SJSA1 (cell line): Measurements from ENCODE around the gene MLIP. TPM values are rescaled to one million over a fixed set of nuclear protein-coding genes. Genes with fewer than 3 reads are reported as not detected.
"Not testable (repeated sequence)": the region's sequence is repeated elsewhere in the genome, so short reads cannot be mapped to it uniquely, and the experiment has no call there.

ENCODE experiments used
- DNase-seq, 2 experiments: peaks; one replicate each; pipeline ENCODE4 v3.0.0-alpha.2; 2015 to 2020; ENCODE audit warnings: low spot score in 2 of 2, low read depth in 1 of 2
- H3K27ac ChIP-seq: fragments of 250-450 bp; sonication (Bioruptor Pico); 2 replicates; pipeline ENCODE4 v1.5.1; 2020; ENCODE audit warnings: mild to moderate bottlenecking, moderate library complexity
- H3K27me3 ChIP-seq: fragments of 250-450 bp; sonication (Bioruptor Pico); replicated peaks from 2 replicates; pipeline ENCODE4 v1.5.1; 2020; ENCODE audit warnings: mild to moderate bottlenecking, moderate library complexity
- H3K36me3 ChIP-seq: fragments of 250-450 bp; sonication (Bioruptor Pico); 2 replicates; pipeline ENCODE4 v1.5.1; 2020; ENCODE audit warnings: mild to moderate bottlenecking
- H3K4me1 ChIP-seq: fragments of 250-450 bp; sonication (Bioruptor Pico); replicated peaks from 2 replicates; pipeline ENCODE4 v1.6.1; 2021; ENCODE audit warnings: mild to moderate bottlenecking
- H3K4me3 ChIP-seq: fragments of 250-450 bp; sonication (Bioruptor Pico); 2 replicates; pipeline ENCODE4 v1.5.1; 2020; ENCODE audit warnings: mild to moderate bottlenecking
- H3K9me3 ChIP-seq: fragments of 250-450 bp; sonication (Bioruptor Pico); replicated peaks from 2 replicates; pipeline ENCODE4 v1.5.1; 2020; ENCODE audit warnings: mild to moderate bottlenecking
- total RNA-seq: library from RNA; depleted of rRNA; stranded (reverse); fragments of >200 nt; shearing (Covaris generic); gene quantifications from 2 replicates; pipeline ENCODE4 v1.2.3, GENCODE V29; 2014; rRNA removed

Gene MLIP
- total RNA-seq, result not detected in 2 replicates

DNA sequence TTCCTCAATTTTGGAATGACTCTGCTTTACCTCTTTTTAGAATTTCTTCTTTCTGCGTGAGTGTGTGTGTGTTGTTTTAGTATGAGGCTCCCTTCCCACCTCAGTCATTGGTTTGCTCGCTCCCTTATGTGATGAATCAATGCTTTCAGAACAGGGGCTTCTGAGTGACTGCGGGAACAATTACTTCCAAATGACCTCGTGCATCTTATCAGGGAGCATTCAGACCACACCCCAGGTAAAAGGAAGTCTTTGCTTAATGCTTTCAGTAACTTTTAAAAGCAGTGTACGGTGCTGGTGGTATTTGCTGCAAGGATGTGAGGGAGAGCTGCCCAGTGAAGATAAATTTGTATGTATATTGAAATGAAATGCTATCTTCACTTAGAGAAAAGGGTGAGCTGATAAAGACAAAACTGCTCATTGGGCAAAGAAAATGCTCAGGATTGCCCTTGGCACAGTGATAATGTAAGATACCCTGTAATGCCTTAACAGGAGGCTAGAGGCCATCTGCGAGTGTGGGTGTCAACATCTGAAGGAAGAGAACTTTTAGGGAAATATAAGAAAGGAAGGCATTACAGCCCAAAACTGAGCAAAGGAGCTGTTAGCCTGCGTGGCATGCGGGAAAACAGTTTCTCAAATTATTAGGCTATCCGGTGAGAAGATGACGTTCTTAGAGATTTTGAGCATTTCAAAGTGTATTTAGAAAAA lies at the start of gene MLIP:
Gene MLIP (plus strand): TSS at position 103 of the 705 bp plus-strand sequence. CDS start 37 bp downstream, at position 140.
- no peak within 1 kb of the TSS for H3K4me3 ChIP-seq
- H3K4me1 ChIP-seq, result no peaks in the 10 kb centered on the region
- no peaks in the 10 kb centered on the region for H3K36me3 ChIP-seq
- H3K27me3 ChIP-seq, result no peaks in the 10 kb centered on the region
- H3K27ac ChIP-seq, result no peak within 1 kb of the TSS
- no peaks in the 10 kb centered on the region for H3K9me3 ChIP-seq
- DNase-seq, result no peak

DNA sequence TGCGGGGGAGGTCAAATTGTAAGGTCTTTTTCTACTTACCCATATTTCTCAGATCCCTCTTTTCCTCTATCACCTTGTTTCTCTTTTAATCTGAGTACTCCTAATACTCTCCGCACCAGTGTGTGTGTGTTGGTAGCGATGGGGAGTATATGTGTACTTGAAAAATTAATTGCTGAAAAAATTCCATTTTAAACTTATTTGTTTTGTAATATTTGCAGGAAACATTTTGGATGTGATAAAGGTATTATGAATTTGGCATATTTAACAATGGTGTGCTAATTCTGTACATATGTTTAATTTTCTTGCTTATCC lies 48.1 kb upstream of the MLIP start:
- no peak overlapping the region for H3K4me3 ChIP-seq
- H3K9me3 ChIP-seq, result no peaks in the 10 kb centered on the region
- H3K36me3 ChIP-seq, result no peaks in the 10 kb centered on the region
- no peak for DNase-seq
- H3K27me3 ChIP-seq, result no peaks in the 10 kb centered on the region
- no peak overlapping the region for H3K27ac ChIP-seq
- H3K4me1 ChIP-seq, result peaks cover 5% of the 10 kb centered on the region; the same call in 1 of the 2 replicates

DNA sequence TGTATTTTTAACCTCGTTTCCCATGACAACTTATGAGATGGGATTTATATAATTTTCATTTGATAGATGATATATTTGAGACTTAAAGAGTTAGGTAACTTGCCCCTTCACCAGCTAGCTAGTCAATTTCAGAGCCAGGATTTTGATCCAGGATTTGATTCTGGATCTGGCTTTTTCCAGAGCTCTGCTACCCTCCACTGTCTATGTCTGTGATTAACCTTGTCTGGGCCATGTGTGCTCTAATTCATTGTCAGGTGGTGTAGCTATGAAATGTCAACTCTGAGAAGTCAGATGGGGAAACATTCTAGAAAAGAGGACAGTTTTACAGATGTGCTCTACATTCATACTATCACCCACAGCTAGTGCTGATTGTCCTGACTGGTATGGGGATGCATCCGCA lies 42.5 kb upstream of the MLIP start:
- Histone ChIP-seq H3K27ac (no peak overlapping the region), H3K9me3 (no peaks in the 10 kb centered on the region), H3K4me1 (no peaks in the 10 kb centered on the region; the same call in 1 of the 2 replicates), H3K27me3 (no peaks in the 10 kb centered on the region), H3K36me3 (no peaks in the 10 kb centered on the region), H3K4me3 (no peak overlapping the region)
- DNase-seq, result no peak

DNA sequence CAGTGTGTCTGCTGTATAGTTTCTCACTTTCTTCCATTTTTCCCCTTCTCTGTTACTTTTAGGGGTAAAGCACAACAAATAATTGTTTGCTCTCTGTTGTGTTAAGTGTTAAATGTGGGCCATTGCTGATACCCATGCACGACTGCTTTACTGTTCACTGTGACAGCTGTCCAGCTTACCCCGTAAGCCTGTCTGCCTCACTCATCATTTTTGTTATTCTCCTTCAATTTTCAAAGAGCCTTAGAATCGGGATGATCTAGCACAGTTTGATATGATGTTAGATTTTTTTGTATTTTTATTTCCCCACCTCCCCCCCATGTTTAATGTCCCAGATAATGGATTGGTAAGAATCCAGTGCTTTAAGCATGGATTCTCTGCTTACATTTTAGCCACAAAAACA lies 41.2 kb upstream of the MLIP start:
- H3K9me3 ChIP-seq, result no peaks in the 10 kb centered on the region
- no peaks in the 10 kb centered on the region for H3K36me3 ChIP-seq
- no peaks in the 10 kb centered on the region; the same call in 1 of the 2 replicates for H3K4me1 ChIP-seq
- no peak for DNase-seq
- no peak overlapping the region for H3K27ac ChIP-seq
- H3K27me3 ChIP-seq, result no peaks in the 10 kb centered on the region
- no peak overlapping the region for H3K4me3 ChIP-seq

GRCh38 chr6:54071821-54072340 lies 39.4 kb upstream of the MLIP start:
- Histone ChIP-seq H3K27ac (no peak overlapping the region), H3K4me1 (no peaks in the 10 kb centered on the region; the same call in 1 of the 2 replicates)
- no peak for DNase-seq

DNA sequence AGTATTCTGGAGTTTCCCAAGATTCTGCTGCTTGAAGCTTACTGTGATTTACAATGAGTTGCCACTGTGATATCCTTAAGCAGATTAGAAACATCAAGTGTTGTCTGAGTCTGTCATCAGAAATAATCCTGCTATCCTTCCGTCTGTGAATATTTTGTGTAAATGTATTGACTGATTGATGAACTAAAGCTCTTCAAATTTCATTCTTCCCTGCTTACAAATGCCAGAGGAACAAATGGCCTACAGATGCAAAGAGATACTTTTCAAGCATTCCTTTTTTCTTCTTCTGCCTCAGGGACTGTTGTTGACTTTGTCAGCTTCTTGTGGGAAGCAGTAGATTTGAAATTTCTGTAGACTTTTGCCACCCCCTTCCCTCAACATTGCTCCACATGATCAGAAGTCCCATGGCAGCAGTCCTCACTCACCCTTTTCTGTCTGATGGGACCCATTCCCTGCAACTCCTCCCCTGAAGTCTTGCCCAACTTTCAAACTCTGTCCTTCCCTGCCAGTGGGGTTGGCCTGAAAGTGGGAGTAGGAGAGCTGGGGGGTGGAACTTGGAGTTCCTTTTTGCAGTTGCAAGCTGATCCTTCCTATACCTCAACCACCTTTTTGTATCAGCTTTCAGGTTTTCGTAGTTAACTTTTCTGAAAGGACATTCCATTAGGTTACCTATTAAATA lies 38.5 kb upstream of the MLIP start:
- Histone ChIP-seq H3K4me1 (no peaks in the 10 kb centered on the region; the same call in 1 of the 2 replicates), H3K4me3 (no peak overlapping the region), H3K9me3 (no peaks in the 10 kb centered on the region), H3K36me3 (no peaks in the 10 kb centered on the region), H3K27ac (no peak overlapping the region), H3K27me3 (no peaks in the 10 kb centered on the region)
- no peak for DNase-seq

More at GRCh38 chr6:54071821-54072340, 39.4 kb upstream of the MLIP start:
- Histone ChIP-seq H3K27me3 (no peaks in the 10 kb centered on the region), H3K4me3 (no peak overlapping the region), H3K36me3 (no peaks in the 10 kb centered on the region), H3K9me3 (no peaks in the 10 kb centered on the region)

GRCh38 chr6:54073487-54073886 lies 37.8 kb upstream of the MLIP start:
- Histone ChIP-seq H3K9me3 (no peaks in the 10 kb centered on the region), H3K36me3 (no peaks in the 10 kb centered on the region), H3K4me3 (no peak overlapping the region), H3K27ac (no peak overlapping the region), H3K4me1 (no peaks in the 10 kb centered on the region; the same call in 1 of the 2 replicates), H3K27me3 (no peaks in the 10 kb centered on the region)
- DNase-seq, result no peak

DNA sequence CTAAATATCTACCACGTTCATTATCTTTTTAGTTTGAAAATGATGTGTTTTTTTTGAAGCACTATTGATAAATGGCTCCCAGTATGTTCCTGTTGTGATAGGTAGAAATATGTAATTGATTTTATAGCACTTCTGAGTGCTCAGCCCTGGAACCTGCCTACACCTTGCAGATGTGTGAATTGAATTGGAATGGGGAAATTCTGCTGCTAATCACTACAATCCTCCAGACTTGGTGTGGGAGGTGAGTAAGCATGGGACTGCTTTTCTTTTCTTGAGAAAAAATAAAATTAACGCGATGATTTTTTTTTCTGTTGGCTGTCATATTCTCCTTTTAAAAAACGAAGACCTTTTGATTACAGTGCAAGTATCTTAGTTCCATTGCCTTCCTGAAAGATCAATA lies 37.1 kb upstream of the MLIP start:
- Histone ChIP-seq H3K27ac (no peak overlapping the region), H3K4me1 (no peaks in the 10 kb centered on the region; the same call in 1 of the 2 replicates), H3K27me3 (no peaks in the 10 kb centered on the region), H3K9me3 (no peaks in the 10 kb centered on the region), H3K36me3 (no peaks in the 10 kb centered on the region), H3K4me3 (no peak overlapping the region)
- no peak for DNase-seq

GRCh38 chr6:54074578-54075195 lies 36.6 kb upstream of the MLIP start:
- H3K9me3 ChIP-seq, result no peaks in the 10 kb centered on the region
- no peaks in the 10 kb centered on the region for H3K36me3 ChIP-seq
- no peak for DNase-seq
- no peaks in the 10 kb centered on the region for H3K27me3 ChIP-seq
- H3K27ac ChIP-seq, result no peak overlapping the region
- H3K4me1 ChIP-seq, result no peaks in the 10 kb centered on the region; the same call in 1 of the 2 replicates
- H3K4me3 ChIP-seq, result no peak overlapping the region

DNA sequence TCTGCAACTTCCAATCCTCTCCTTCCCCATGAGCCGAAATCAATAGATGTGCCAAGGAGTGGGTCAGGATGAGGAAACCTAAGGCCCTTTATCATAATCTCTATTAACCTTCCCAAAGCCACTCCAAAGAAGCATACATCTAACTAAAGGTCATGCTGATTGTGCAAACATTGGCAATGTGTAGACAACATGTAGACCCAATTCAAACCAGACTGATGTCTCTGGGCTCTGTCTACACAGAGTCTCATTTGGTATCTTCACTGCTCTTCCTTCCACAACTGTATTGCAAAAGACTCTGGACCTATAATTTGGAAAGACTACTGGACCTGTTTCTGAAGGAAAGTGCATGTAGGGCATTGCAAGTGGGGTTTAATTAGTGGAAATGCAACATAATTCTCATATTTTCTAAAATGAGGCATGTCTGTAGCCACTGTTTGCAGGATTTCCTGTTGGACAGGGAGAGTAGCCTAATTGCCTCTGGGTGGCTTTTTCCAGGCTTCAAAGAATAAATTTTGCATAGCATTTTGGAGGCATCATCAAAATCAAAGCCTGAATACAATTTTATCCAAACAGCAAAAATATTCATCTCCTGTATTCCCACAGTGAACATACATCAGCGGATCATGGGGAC lies 35.0 kb upstream of the MLIP start:
- no peaks in the 10 kb centered on the region for H3K9me3 ChIP-seq
- no peak overlapping the region for H3K4me3 ChIP-seq
- DNase-seq, result no peak
- no peaks in the 10 kb centered on the region for H3K4me1 ChIP-seq
- H3K27ac ChIP-seq, result no peak overlapping the region
- H3K36me3 ChIP-seq, result no peaks in the 10 kb centered on the region
- no peaks in the 10 kb centered on the region for H3K27me3 ChIP-seq

DNA sequence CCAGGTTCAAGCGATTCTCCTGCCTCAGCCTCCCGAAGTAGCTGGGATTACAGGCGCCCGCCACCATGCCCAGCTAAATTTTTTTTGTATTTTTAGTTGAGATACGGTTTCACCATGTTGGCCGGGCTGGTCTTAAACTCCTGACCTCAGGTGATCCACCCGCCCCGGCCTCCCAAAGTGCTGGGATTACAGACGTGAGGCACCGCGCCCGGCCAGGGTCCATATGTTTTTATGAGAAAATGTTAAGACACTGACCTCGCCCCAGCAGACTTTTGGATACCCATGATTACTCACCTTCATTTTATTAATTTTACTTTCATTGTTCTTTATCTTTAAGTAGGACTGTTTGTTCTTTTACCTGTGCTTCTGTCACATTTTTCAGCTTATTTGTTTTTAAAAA lies 29.7 kb upstream of the MLIP start:
- not testable (repeated sequence) for H3K27me3 ChIP-seq, H3K4me1 ChIP-seq, H3K4me3 ChIP-seq, H3K27ac ChIP-seq, DNase-seq, H3K9me3 ChIP-seq, H3K36me3 ChIP-seq

- no peak for DNase-seq
- H3K4me1 ChIP-seq, result no peaks in the 10 kb centered on the region
- H3K27me3 ChIP-seq, result no peaks in the 10 kb centered on the region
- no peaks in the 10 kb centered on the region for H3K36me3 ChIP-seq
- H3K27ac ChIP-seq, result no peak overlapping the region
- no peak overlapping the region for H3K4me3 ChIP-seq
- no peaks in the 10 kb centered on the region for H3K9me3 ChIP-seq
These were observed 28.0 kb upstream of the MLIP start for GRCh38 chr6:54083287-54083686.

GRCh38 chr6:54084231-54084630 lies 27.0 kb upstream of the MLIP start:
- Histone ChIP-seq H3K4me3 (no peak overlapping the region), H3K27ac (no peak overlapping the region), H3K36me3 (no peaks in the 10 kb centered on the region), H3K9me3 (no peaks in the 10 kb centered on the region), H3K27me3 (no peaks in the 10 kb centered on the region), H3K4me1 (no peaks in the 10 kb centered on the region)
- no peak for DNase-seq

GRCh38 chr6:54085047-54085446 lies 26.2 kb upstream of the MLIP start:
- H3K9me3 ChIP-seq, result no peaks in the 10 kb centered on the region
- no peak for DNase-seq
- no peaks in the 10 kb centered on the region for H3K27me3 ChIP-seq
- no peak overlapping the region for H3K27ac ChIP-seq
- H3K4me1 ChIP-seq, result no peaks in the 10 kb centered on the region
- H3K4me3 ChIP-seq, result no peak overlapping the region
- no peaks in the 10 kb centered on the region for H3K36me3 ChIP-seq
